Loucy (cell line): Measurements from ENCODE around the gene RAB31.

Experiments used
- H2AFZ ChIP-seq: fragments of 200-600 bp; sonication (generic); 2 replicates; pipeline ENCODE4 v1.6.0; 2016; ENCODE audit warnings: antibody characterized with exemption, mild to moderate bottlenecking, low read length, moderate library complexity
- H3F3A ChIP-seq: fragments of 200-600 bp; 2 replicates; pipeline ENCODE4 v1.6.0; 2016; ENCODE audit warnings: antibody characterized with exemption, low read depth, mild to moderate bottlenecking
- H3K27me3 ChIP-seq: fragments of 200-600 bp; sonication (generic); 2 replicates; pipeline ENCODE4 v1.6.1; 2014; ENCODE audit warnings: low read length, mild to moderate bottlenecking; ENCODE audit not compliant: insufficient read depth, poor library complexity, severe bottlenecking
- H3K36me3 ChIP-seq: fragments of 200-600 bp; sonication (generic); 2 replicates; pipeline ENCODE4 v1.6.1; 2016; ENCODE audit warnings: low read length; ENCODE audit not compliant: insufficient read depth
- H3K4me1 ChIP-seq: fragments of 200-600 bp; sonication (generic); 2 replicates; pipeline ENCODE4 v1.5.1; 2014; ENCODE audit warnings: low read length, mild to moderate bottlenecking; ENCODE audit not compliant: insufficient read depth, poor library complexity, severe bottlenecking
- H3K4me2 ChIP-seq: fragments of 200-600 bp; sonication (generic); 2 replicates; pipeline ENCODE4 v1.6.0; 2014; ENCODE audit warnings: antibody characterized with exemption, low read length, low read depth, mild to moderate bottlenecking; ENCODE audit not compliant: poor library complexity, severe bottlenecking
- H3K4me3 ChIP-seq: fragments of 200-600 bp; sonication (generic); 2 replicates; pipeline ENCODE4 v1.5.1; 2014; ENCODE audit warnings: low read length, mild to moderate bottlenecking, mixed read lengths; ENCODE audit not compliant: poor library complexity, severe bottlenecking
- H3K79me2 ChIP-seq: fragments of 200-600 bp; sonication (generic); 2 replicates; pipeline ENCODE4 v1.6.1; 2014; ENCODE audit warnings: low read length; ENCODE audit not compliant: insufficient read depth
- H3K9ac ChIP-seq: fragments of 200-600 bp; sonication (generic); 2 replicates; pipeline ENCODE4 v1.6.0; 2014; ENCODE audit warnings: mild to moderate bottlenecking, low read depth, low read length, moderate library complexity; ENCODE audit not compliant: poor library complexity, severe bottlenecking
- H3K9me2 ChIP-seq: fragments of 200-600 bp; sonication (generic); replicated peaks from 2 replicates; pipeline ENCODE4 v1.6.1; 2016; ENCODE audit warnings: low read depth, low read length, mixed read lengths
- H3K9me3 ChIP-seq: fragments of 200-600 bp; sonication (generic); 2 replicates; pipeline ENCODE4 v1.6.1; 2014; ENCODE audit warnings: mild to moderate bottlenecking, antibody characterized with exemption, low read length, low read depth; ENCODE audit not compliant: insufficient read depth
- H4K20me1 ChIP-seq: fragments of 200-600 bp; sonication (generic); 2 replicates; pipeline ENCODE4 v1.6.0; 2014; ENCODE audit warnings: antibody characterized with exemption, low read length, mild to moderate bottlenecking; ENCODE audit not compliant: insufficient read depth, poor library complexity, severe bottlenecking
- CTCF ChIP-seq: fragments of 200-600 bp; sonication (generic); conservative IDR thresholded peaks from 2 replicates; pipeline ENCODE4 v1.5.1; 2014; ENCODE audit warnings: mild to moderate bottlenecking, antibody characterized with exemption, low read length
- EZH2phosphoT487 ChIP-seq: fragments of 200-600 bp; IDR thresholded peaks from 2 replicates; pipeline ENCODE4 v1.6.1; 2018; ENCODE audit warnings: antibody characterized with exemption, mild to moderate bottlenecking, moderate library complexity, borderline replicate concordance

RAB31 gene

GRCh38 chr18:9726175-9726574 is 18.1 kb downstream of the RAB31 start:
- no peak for TF ChIP-seq CTCF
- no peak for TF ChIP-seq EZH2phosphoT487
- Histone ChIP-seq H2AFZ (no peak overlapping the region), H3K4me1 (no peaks in the 10 kb centered on the region), H3K4me3 (no peak overlapping the region), H4K20me1 (no peaks in the 10 kb centered on the region), H3K27me3 (no peaks in the 10 kb centered on the region), H3K79me2 (no peaks in the 10 kb centered on the region), H3K4me2 (no peak overlapping the region), H3K9me2 (no peaks in the 10 kb centered on the region), H3K9me3 (no peaks in the 10 kb centered on the region), H3K9ac (no peak overlapping the region), H3K36me3 (no peaks in the 10 kb centered on the region), H3F3A (no peaks in the 10 kb centered on the region)

GRCh38 chr18:9726936-9727335 is 18.8 kb downstream of the RAB31 start:
- no peaks in the 10 kb centered on the region for H4K20me1 ChIP-seq
- H3K4me1 ChIP-seq, result no peaks in the 10 kb centered on the region
- H2AFZ ChIP-seq, result no peak overlapping the region
- no peak for TF ChIP-seq CTCF
- TF ChIP-seq EZH2phosphoT487, result no peak
- no peak overlapping the region for H3K4me3 ChIP-seq
- H3K9me3 ChIP-seq, result no peaks in the 10 kb centered on the region
- H3K79me2 ChIP-seq, result no peaks in the 10 kb centered on the region
- no peaks in the 10 kb centered on the region for H3K9me2 ChIP-seq
- no peak overlapping the region for H3K4me2 ChIP-seq
- H3K36me3 ChIP-seq, result no peaks in the 10 kb centered on the region
- no peaks in the 10 kb centered on the region for H3K27me3 ChIP-seq
- H3K9ac ChIP-seq, result no peak overlapping the region
- H3F3A ChIP-seq, result no peaks in the 10 kb centered on the region

GRCh38 chr18:9730786-9731185 is 22.7 kb downstream of the RAB31 start:
- Histone ChIP-seq H3K4me3 (no peak overlapping the region), H3K4me1 (no peaks in the 10 kb centered on the region), H3K27me3 (no peaks in the 10 kb centered on the region), H3F3A (no peaks in the 10 kb centered on the region), H4K20me1 (no peaks in the 10 kb centered on the region), H3K9ac (no peak overlapping the region), H3K4me2 (no peak overlapping the region), H2AFZ (no peak overlapping the region), H3K36me3 (no peaks in the 10 kb centered on the region), H3K79me2 (no peaks in the 10 kb centered on the region), H3K9me3 (no peaks in the 10 kb centered on the region), H3K9me2 (no peaks in the 10 kb centered on the region)
- TF ChIP-seq CTCF (no peak), EZH2phosphoT487 (no peak)
